IPS-18c (cell line): ENCODE data around the gene PEX5L.
"Not testable (repeated sequence)": the region's sequence is repeated elsewhere in the genome, so short reads cannot be mapped to it uniquely, and the experiment has no call there.

Experiments
- H3K4me3 ChIP-seq: 2 replicates; pipeline ENCODE4 v1.7.0; 2013; ENCODE audit warnings: low read depth, mild to moderate bottlenecking, low read length, moderate library complexity; ENCODE audit not compliant: insufficient read depth
- H3K9me3 ChIP-seq: one replicate; pipeline ENCODE4 v1.6.1; 2013; ENCODE audit warnings: mild to moderate bottlenecking, low read length, moderate library complexity; ENCODE audit not compliant: control insufficient read depth, insufficient read depth

PEX5L gene

DNA sequence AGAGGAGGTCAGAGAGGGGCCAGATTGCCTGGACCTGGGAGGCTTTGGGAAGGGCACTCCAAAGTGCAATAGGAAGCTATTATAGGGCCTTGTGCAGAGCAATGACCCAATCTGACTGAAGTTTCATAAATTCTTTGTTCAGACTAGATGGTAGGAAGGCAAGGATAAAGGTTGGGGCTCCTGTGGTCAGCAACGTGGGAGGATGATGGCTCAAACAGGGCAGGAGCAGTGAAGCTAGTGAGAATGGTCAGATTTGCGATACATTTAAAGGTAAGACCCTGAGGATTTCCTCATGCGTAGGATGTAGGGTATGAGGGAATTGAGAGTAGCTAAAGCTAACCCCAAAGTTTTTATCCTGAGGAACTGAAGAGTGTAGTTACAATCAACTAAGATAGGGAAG lies 244.9 kb downstream of the PEX5L start:
- no peaks in the 10 kb centered on the region for H3K9me3 ChIP-seq
- H3K4me3 ChIP-seq: no peak overlapping the region

DNA sequence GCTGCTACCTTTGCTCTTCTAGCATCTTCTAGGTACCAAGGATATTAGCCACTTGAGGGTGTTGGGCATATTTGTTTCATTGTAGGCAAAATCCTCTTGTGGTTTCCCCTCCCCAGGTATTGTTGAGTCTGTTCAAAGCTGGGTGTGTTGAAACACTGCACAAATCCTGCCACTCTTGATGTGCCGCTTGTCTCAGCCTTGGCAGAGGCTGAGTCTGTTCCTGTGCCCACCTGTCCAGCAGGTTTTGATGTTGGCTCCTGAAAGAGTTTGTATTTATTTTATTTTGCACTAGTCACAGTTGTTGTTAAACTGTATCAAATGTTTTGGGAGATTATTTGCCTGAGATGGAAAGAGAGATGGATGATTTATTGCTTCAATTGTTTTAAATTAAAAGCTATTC lies 247.7 kb downstream of the PEX5L start:
- Histone ChIP-seq H3K4me3 (no peak overlapping the region), H3K9me3 (no peaks in the 10 kb centered on the region)

DNA sequence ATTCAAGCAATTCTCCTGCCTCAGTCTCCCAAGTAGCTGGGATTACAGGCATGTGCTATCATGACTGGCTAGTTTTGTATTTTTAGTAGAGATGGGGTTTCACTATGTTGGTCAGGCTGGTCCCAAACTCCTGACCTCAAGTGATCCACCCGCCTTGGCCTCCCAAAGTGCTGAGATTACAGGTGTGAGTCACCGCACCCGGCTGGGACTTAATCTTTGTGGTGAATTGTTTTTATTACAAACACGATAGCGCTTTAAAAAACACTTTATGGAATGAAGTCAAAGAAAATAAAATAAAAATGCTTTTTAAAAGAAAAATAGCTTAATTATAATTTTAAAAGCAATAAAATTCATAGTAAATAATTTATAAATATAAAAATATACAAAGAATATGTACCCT lies 253.9 kb downstream of the PEX5L start:
- not testable (repeated sequence) for H3K9me3 ChIP-seq, H3K4me3 ChIP-seq

DNA sequence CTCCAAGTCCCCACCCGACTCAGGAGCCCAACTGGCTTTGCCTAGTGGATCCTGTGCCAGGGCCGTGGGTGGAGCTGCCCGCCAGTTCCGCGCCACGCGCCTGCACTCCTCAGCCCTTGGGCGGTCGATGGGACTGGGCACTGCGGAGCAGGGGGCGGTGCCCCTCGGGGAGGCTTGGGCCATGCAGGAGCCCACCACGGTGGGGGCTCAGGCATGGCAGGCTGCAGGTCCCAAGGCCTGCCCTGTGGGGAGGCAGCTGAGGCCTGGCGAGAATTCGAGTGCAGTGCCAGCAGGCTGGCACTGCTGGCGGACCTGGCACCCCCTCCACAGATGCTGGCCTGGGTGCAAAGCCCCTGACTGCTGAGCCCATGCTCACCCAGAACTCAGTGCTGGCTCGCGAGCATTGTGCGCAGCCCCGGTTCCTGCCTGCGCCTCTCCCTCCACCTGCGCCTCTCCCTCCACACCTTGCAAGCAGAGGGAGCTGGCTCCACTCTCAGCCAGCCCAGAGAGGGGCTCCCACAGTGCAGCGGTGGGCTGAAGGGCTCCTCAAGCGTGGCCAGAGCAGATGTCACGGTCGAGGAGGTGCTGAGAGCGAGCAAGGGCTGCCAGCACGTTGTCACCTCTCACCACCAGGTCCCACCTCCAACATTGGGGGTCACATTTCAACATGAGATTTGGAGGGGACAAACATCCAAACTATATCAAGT lies 261.2 kb downstream of the PEX5L start:
- Histone ChIP-seq H3K9me3 (peaks cover 4% of the 10 kb centered on the region), H3K4me3 (no peak overlapping the region)

- Histone ChIP-seq H3K4me3 (no peak overlapping the region), H3K9me3 (peaks cover 4% of the 10 kb centered on the region)
Observed at GRCh38 chr3:179772297-179772696, 264.4 kb downstream of the PEX5L start.

DNA sequence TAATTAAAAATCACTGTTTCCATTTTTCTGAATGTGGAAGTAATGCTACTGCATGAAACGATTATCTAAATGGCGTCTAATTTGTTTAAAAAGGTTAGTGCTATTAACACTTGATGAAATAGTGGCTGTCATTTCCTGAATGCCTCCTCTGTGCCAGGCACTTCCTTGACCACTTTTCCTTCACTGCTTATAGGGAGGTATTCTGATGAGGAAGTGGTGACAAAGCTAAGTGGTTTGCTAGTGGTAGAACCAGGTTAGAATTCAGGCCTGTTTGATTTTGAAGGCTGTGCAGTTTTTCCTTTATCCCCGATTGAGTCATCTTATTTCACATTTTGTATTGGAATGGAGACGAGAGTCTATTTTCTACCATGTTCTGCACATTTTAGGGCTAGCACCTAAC lies 264.9 kb downstream of the PEX5L start:
- Histone ChIP-seq H3K9me3 (peaks cover 4% of the 10 kb centered on the region), H3K4me3 (no peak overlapping the region)

GRCh38 chr3:179769411-179770247 lies 267.1 kb downstream of the PEX5L start:
- Histone ChIP-seq H3K4me3 (no peak overlapping the region), H3K9me3 (peaks cover 4% of the 10 kb centered on the region)

DNA sequence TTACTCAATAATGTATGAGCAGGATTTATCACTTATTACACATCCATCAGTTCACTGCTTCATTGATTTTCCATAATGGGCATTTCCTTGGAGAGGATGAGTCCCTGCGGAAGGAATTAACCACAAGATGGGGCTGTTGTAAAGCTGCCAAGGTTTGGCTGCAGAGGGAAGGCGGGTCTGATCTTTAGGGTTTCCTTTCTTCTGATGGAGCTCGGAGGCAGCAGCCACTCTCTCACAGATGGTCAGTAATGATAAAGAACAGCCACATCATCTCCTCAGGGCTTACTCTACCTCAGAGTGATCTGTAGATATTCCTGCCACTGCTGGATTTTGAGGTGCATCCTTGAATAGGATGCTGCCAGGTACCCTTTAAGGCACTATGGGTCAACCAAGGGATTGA lies 268.7 kb downstream of the PEX5L start:
- Histone ChIP-seq H3K4me3 (no peak overlapping the region), H3K9me3 (no peaks in the 10 kb centered on the region)

DNA sequence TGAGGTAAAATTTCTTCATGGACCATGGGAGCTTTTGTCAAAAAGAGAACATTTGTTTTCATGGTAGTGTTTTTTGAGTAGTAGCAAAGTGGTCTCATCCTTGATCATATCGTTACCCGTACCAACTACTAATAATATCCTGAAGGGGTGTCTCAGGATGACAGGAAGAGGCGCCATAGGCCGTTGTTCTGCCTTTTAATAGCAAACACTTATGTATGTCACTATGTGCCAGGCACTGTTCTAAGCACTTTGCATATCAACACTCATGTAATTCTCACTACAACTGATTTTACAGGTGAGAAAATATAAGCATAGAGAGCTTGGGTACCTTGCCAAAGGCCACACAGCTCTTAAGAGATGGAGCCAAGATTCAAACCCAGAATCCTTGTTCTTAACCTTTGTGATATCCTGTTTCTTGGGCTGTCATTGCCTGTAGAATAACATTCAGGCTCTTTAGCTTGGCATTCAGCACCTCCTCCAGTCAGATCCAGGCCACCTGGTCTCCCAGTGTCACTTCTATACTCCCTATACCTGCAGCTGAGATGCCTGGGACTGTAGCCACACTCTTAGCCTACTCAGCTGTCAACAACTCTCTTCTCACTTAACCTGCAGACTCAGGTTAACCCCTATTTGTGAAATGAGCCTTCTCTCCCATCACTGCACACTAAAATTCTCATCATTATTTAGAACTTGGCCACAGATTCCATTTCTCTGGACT lies 270.2 kb downstream of the PEX5L start:
- no peaks in the 10 kb centered on the region for H3K9me3 ChIP-seq

DNA sequence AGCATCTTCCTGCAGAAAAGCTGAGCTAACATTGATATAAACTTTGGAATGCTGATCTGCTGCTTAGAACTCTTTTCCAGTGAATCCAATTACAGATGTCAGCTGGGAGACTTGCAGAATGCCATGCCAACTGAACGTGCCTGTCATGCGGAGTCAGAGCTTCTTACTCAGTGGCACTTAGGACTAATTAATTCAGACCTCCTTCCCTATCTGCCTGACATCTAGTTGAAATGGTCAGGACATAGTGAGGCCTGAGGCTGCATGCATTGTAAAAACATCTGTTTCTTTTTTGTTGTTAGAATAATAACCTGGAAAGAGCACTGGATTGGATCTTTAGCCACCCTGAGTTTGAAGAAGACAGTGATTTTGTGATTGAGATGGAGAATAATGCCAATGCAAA lies 271.3 kb downstream of the PEX5L start:
- Histone ChIP-seq H3K9me3 (no peaks in the 10 kb centered on the region), H3K4me3 (no peak overlapping the region)

More for the DNA sequence above, 270.2 kb downstream of the PEX5L start:
- H3K4me3 ChIP-seq: no peak overlapping the region

GRCh38 chr3:179760944-179761343 lies 275.8 kb downstream of the PEX5L start:
- H3K9me3 ChIP-seq: no peaks in the 10 kb centered on the region
- H3K4me3 ChIP-seq: no peak overlapping the region

- no peak overlapping the region for H3K4me3 ChIP-seq
- no peaks in the 10 kb centered on the region for H3K9me3 ChIP-seq
Observed at GRCh38 chr3:179750720-179751328, 285.9 kb downstream of the PEX5L start.

GRCh38 chr3:179745716-179746115 lies 291.0 kb downstream of the PEX5L start:
- H3K9me3 ChIP-seq: no peaks in the 10 kb centered on the region
- no peak overlapping the region for H3K4me3 ChIP-seq

- no peak overlapping the region for H3K4me3 ChIP-seq
Observed at GRCh38 chr3:179745079-179745478, 291.7 kb downstream of the PEX5L start.

More at GRCh38 chr3:179745079-179745478, 291.7 kb downstream of the PEX5L start:
- H3K9me3 ChIP-seq: no peaks in the 10 kb centered on the region
